ENCODE results near the gene G6PD.
A peak's percentile ranks its signal among the peaks of the same experiment; 100 is the strongest.
"Not testable (repeated sequence)": the region's sequence is repeated elsewhere in the genome, so short reads cannot be mapped to it uniquely, and the experiment has no call there.

Gene G6PD

DNA sequence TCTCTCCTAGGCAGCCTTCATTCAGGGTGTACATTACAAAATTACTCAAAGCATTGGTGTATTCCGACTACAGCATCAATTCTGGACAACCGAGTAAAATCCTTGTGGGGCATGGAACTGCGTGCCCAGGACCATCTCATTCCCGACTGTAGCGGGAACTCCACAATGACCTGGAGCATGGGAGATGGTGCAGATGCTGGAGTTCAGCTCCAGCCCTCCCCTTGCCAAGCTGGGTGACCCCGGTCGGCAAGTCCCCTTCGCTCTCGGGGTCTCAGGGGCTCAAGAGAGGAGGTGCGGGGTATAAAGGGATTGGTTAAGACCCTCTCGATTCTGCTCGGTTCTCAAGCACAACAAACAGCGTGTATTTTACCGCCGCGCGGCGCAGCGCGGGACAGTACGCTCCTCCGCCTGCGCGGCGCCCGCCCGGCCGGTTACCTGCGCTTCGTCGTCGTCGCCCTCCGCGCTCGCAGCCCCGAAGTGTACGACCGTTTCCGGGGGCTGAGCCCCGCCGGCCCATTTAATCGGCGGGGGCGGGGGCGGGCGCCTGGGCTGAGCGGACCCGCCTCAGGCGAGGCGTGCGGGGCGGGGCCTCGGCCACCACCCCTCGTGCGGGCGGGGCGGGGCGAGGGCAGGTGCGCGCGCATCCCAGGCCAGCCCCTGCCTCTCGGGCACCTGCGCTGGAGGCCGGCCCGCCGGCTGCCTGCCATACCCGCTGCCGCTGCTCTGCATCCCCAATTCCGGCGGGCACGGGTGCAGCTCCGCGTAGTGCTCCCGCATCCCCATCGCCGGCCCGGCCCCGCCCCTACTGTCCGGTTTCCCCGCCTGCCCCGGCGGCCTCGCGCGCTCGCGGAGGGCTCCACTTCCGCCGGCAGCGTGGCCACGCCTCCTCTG lies at the start of gene G6PD:
Gene G6PD, minus strand, starts transcription at position 493 of the 891 bp plus-strand sequence. CDS start 691 bp downstream, outside the sequence.
- DNase-seq = peak; percentile 62

DNA sequence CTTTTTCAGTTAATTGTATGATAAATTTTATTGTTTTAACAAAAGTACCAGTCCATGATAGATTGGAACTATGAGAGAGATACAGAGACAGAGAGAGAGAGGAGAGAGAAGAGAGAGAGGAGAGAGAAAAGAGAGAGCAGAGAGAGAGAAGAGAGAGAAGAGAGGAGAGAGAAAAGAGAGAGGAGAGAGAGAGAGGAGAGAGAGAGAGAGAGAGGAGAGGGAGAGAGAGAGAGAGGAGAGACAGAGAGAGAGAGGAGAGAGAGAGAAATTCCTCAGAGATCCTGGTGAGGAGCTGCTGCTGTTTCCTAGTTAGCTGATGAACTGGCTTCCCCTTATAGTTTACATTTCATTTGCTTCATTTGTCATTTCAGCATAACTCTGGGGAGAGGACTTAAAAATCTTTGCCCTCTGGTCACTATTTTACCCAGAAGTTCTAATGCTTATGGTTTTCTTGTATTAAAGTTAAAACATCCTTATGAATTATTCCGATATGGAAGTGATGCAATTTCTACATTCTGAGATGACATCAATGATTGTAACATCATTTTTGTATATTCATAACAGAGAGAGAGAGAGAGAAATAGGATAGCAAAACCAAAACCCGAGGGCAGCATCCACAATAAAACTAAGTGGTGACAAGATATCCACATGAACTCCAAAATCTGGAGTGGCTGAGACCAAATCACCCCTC lies 49.1 kb upstream of the G6PD start:
- no peak for DNase-seq

DNA sequence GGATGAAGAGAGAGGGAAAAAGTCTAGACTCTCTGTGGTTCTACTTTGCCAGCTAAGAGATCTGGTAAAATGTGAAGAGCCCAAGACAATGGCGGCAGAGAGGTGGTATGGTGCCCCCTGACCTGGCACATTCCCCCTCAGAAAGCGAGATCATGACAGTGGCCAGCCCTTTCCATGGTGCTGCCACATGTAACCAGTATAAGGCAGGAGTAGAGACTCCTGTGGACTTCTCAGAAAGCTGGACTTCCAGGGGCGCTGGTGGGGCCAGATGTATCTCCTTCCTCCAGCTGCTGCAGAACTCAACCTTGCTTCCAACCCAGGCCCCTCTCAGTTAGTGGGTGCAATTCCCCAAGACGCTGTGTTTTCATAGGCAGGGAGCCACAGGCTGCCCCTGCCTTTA lies 47.8 kb upstream of the G6PD start:
- no peak for DNase-seq

- DNase-seq = no peak
These were observed 46.6 kb upstream of the G6PD start for GRCh38 chrX:154593201-154593600.

- no peak for DNase-seq
These were observed 45.9 kb upstream of the G6PD start for GRCh38 chrX:154592505-154592904.

DNA sequence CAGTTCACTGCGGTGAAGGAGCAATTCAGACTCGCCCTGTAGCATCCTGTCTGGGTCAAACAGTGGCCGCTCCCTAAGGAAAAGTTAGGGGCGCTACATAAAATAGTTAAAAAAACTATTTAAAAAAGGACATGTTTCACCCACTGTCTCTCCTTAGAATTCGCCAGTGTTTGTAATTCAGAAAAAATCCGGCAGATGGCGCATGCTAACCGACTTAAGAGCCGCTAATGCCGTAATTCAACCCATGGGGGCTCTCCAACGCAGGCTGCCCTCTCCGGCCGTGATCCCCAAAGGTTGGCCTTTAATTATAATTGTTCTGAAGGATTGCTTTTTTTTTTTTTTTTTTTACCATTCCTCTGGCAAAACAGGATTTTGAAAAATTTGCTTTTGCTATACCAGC lies 43.8 kb upstream of the G6PD start:
- DNase-seq = not testable (repeated sequence)

DNA sequence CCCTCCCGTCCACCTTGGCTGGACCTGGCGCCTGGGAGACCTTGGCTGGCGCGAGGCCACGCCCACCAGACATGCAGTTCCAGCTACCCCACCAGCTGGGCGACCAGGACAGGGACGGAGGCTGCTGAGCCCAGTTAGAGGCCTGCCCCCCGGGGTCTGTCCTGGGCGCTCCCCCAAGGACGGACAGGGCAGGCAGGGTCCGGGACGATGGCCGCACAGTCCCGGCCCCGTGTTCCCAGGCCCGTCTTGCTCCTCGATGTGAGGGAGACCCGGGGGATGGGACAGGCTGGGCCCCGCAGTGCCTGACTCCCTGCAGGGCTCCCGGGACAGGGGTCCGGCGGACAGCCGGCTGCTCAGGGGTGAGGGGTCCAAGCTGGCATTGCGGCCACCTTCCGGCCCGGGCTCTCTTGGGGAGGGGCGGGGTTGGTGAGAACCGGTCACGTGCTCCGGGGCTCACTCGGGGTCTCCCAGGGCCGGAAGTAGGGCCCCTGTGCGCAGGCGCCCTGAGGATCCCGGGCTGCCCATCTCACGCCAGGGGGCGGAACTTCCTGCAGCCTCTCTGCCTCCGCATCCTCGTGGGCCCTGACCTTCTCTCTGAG lies 38.0 kb upstream of the G6PD start, which contains the start of gene CTAG1A:
Gene CTAG1A, plus strand, starts transcription at position 549 of the 599 bp plus-strand sequence. CDS start 74 bp downstream, outside the sequence.
- DNase-seq = not testable (repeated sequence)

- DNase-seq = not testable (repeated sequence)
These were observed 36.3 kb upstream of the G6PD start for GRCh38 chrX:154582994-154583393.

- not testable (repeated sequence) for DNase-seq
These were observed 28.4 kb upstream of the G6PD start for GRCh38 chrX:154575076-154575475.

DNA sequence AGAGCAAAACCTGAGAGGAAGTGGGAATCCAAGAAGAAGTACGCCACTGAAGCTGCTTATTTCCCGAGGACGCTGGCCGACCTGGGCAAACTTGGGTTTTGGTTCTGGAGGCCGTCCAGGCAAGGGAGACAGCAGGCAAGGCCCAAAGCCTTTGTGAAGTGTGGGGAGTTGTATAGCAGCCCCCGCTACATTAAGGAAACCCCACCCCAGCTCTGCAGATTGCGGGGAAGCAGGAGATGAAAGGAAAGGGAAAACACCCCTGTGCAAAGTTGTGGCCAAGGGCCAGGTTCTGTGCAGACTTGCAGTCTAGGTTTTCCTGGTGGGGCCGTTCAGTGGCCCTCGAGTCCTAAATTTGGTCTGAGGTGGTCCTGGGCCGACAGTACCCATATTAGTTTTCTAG lies 26.4 kb upstream of the G6PD start:
- not testable (repeated sequence) for DNase-seq

GRCh38 chrX:154570361-154570760 lies 23.7 kb upstream of the G6PD start:
- not testable (repeated sequence) for DNase-seq

DNA sequence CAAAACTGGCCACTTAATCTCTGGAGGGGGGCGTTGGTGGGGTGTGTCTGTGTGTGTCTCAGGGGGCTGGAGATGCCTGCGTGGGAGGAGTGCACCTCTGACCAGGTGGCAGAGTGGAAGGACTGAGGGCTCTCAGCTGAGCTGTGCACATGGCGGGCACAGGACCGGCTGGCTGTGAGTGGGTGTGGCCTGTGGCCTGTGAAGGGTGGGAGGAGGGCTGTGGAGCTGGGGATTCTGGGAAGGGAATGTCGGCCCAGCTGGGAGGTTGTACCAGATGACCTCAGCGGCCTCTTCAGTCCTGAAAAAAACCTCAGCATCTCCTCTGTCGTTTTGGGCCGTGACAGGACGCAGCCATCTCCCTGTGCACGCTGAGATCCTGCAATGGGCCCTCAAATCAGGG lies 15.6 kb upstream of the G6PD start:
- DNase-seq = not testable (repeated sequence)

DNA sequence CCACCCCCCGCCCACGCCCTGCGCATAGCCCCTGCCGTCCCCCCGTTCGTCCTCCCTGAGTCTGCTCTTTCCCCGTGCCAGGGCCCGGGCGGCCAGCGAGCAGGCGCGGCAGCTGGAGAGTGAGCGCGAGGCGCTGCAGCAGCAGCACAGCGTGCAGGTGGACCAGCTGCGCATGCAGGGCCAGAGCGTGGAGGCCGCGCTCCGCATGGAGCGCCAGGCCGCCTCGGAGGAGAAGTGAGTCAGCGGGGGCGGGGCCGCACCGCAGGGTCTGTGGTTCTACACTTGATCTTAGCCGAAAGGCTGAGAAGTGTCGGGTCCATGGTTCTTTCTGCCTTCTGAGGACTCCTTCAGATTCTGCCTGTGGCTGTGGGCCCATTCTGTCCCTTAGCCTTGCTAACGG lies 13.7 kb upstream of the G6PD start:
- not testable (repeated sequence) for DNase-seq

GRCh38 chrX:154558896-154559295 lies 12.2 kb upstream of the G6PD start:
- DNase-seq = not testable (repeated sequence)

- DNase-seq = not testable (repeated sequence)
These were observed 11.5 kb upstream of the G6PD start for GRCh38 chrX:154558060-154558690.

DNA sequence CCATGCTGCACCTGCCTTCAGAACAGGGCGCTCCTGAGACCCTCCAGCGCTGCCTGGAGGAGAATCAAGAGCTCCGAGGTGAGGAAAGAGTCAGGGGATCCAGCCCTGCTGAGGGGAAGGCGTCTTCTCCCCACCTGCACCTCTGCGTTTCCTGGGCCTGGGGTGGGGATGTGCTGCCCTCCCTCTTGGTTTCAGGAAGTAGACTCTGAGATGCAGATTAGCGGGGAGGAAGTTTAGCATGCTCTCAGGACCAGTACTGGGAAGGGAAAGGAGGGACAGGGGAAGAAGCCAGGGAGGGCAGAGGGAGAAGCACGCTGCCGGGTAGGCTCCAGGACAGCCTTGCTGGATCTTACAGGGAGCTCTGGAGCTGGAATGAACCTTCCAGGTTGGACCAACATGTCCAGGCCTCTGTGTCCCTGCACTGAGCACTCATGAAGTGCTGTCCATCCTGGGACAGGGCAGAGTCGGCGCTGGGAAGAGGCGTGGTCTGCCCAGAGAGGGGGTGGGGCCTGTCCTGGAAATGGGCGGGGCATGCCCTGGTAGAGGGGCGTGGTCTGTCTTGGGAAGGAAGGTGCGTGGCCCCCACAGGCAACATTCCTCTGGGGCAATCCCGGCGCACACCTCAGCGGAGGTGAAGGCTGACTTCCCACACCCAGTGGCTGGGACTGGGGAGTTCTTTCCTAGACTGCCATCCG lies 5.6 kb upstream of the G6PD start:
- not testable (repeated sequence) for DNase-seq

DNA sequence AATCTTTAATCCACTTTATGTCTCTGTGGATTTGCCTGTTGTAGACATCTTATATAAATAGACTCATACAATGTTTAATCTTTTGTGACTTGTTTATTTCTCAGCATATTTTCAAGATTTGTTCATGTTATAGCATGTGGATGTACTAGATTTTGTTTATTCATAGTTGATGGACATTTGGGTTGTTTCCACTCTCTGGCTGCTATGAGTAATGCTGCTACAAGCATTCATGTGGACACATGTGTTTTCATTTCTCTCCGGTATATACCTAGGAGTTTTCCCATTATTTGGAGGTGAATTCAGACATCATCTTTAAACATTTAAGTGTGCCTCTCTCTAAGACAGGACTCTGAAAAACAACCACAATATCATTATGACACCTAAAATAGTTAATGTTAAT lies 3.1 kb upstream of the G6PD start:
- DNase-seq = no peak

- no peak for DNase-seq
These were observed 1.3 kb upstream of the G6PD start for GRCh38 chrX:154548028-154548316.

DNA sequence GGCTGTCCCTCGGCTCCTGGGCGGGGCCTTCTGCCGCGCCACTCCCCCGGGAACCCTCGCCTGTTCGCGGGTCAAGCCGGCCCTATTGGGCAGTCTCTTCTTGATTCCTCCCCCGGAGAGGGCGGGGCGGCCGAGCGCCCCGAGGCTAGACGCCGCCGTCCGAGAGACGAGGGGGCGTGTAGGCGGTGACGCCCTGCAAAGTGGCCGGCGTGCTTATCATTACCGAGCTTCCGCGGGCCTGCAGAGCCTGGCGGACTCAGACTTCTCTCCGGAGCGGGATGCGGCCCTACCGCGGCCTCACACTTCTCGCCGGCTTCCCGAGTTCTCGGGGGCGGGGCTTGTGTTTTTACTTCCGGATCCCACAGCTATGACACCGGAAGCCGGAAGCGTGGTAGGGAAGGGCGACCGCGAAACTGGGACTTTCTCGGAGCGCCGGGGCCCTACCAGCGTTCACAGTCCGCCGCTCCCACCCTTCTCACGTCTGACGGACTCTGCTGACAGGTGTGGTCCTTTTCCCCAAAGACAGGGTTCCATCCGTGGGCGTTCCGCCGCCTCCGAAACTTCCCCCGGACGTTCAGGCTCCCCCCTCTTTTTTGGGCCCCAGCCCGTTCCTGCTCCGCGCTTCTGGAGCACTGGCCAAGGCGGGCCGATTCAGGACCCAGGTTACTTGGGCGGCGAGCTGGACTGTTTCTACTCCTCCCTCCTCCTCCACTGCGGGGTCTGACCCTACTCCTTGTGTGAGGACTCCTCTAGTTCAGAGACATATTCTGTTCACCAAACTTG lies 790 bp upstream of the G6PD start, which contains the start of gene IKBKG:
Gene IKBKG, plus strand, starts transcription at position 376 of the 783 bp plus-strand sequence. CDS start 4,383 bp downstream, outside the sequence.
- peak; percentile 79 for DNase-seq

DNA sequence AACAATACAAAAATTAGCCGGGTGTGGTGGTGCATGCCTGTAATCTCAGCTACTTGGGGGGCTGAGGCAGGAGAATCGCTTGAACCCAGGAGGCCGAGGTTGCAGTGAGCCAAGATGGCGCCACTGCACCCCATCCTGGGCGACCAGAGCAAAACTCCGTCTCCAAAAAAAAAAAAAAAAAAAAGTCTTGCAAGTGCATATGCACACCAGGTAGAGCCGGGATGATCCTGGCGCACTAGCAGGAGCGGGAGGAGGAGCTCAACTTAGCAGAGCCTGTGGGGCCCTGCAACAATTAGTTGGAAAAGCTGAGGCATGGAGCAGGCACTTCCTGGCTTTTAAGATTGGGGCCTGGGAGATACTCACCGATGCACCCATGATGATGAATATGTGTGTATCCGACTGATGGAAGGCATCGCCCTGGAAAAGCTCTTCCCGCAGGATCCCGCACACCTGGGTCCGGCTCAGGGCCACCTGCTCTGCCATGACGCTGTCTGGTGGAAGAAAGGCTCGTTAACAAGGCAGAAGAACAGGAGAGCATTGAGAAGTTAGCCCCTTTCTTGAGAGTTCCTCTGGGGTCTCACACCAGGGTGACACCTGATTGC lies 872 bp downstream of the G6PD start:
- no peak for DNase-seq

Data from NCI-H2171 treated with DMSO at 0.1 percent for 48 hours (cell line).